ENCODE results near the gene GOLGA6A. TPM values are rescaled to one million over a fixed set of nuclear protein-coding genes. Genes with fewer than 3 reads are reported as not detected.
"Not testable (repeated sequence)": the region's sequence is repeated elsewhere in the genome, so short reads cannot be mapped to it uniquely, and the experiment has no call there.

Gene GOLGA6A
- polyA plus RNA-seq, 1 experiment = not detected

DNA sequence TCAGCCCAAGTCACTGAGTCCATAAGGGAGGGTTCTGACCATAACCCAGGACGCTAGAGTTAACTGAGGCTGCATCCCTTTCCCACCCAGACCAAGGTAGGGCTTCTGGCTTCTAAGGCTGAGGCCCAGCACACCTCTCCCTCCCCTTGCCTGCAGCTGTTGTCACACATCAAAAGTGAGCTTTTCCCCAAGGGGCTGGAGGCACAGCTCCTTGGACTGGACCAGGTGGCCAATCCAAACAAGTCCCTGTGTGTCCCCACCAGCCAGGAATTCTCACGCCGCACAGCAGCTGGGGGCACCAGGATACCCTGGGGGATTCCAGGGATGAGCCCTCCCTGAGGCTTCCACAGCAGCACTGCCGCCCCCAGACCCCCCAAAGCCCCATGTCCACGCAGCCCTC is 25.8 kb upstream of the GOLGA6A start:
- Histone ChIP-seq H3K36me3 (ENCODE audit: control insufficient read depth, insufficient read depth, low read length) (no peaks in the 10 kb centered on the region), H3K27me3 (ENCODE audit: control insufficient read depth, insufficient read depth, low read length) (0 out of 2 replicates have a peak, but pooled peaks cover 1% of the 10 kb centered on the region), H3K4me3 (ENCODE audit: low read depth, low read length) (no peak overlapping the region)
- TF ChIP-seq, protein P1, sequence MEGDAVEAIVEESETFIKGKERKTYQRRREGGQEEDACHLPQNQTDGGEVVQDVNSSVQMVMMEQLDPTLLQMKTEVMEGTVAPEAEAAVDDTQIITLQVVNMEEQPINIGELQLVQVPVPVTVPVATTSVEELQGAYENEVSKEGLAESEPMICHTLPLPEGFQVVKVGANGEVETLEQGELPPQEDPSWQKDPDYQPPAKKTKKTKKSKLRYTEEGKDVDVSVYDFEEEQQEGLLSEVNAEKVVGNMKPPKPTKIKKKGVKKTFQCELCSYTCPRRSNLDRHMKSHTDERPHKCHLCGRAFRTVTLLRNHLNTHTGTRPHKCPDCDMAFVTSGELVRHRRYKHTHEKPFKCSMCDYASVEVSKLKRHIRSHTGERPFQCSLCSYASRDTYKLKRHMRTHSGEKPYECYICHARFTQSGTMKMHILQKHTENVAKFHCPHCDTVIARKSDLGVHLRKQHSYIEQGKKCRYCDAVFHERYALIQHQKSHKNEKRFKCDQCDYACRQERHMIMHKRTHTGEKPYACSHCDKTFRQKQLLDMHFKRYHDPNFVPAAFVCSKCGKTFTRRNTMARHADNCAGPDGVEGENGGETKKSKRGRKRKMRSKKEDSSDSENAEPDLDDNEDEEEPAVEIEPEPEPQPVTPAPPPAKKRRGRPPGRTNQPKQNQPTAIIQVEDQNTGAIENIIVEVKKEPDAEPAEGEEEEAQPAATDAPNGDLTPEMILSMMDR (IDR thresholded peaks at IDR 0.05; ENCODE audit: insufficient read depth, low read depth, low read length) = no peak
- DNase-seq (ENCODE audit: low read depth) = no peak
- POLR2A ChIA-PET = no interaction called here
- CTCF ChIA-PET = interaction anchor here (1.1 kb wide), 1 partner anchor 17 kb away, joined by 3 read pairs; no protein-coding TSS in a partner anchor

DNA sequence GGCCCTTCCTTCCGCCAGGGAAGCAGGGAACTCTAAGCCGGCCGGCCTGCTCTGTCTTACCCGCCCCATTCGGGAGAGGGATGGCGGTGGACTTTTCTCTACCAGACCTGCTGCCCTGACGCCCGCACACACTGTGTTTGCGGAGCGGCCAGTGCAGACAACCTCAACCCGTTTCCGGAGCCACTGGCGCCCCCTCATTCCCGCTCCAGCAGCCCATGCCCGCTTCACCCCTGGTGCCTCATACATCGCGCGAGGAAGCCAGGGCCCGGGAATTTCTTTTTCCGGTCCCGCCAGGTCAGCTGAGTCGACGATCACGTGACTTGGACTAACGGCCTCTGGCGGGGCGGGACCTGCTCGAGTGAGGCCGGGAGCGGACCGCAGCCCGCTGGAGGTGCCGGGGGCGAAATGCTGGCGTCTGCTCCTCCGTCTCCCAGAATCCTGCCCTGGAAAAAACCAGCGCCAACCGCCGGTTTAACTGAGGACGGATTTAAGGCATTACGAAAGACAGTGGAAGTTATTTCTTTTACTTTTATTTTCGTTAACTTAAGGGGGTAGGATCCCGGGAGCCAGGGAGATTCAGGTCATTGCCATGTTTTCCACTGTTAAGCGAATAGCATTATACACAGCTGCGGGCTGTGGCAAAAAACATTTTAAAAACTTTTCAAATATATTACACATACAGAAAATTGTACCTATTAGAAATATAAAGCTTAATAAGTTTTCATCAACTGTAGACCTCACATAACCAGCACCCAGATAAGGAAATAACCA is 17.8 kb upstream of the GOLGA6A start:
- CTCF ChIA-PET; H3K36me3 ChIP-seq (ENCODE audit: control insufficient read depth, insufficient read depth, low read length); POLR2A ChIA-PET; DNase-seq (ENCODE audit: low read depth); H3K27me3 ChIP-seq (ENCODE audit: control insufficient read depth, insufficient read depth, low read length): not testable (repeated sequence)
- peak overlapping the region; percentile 33 for H3K4me3 ChIP-seq (ENCODE audit: low read depth, low read length)

DNA sequence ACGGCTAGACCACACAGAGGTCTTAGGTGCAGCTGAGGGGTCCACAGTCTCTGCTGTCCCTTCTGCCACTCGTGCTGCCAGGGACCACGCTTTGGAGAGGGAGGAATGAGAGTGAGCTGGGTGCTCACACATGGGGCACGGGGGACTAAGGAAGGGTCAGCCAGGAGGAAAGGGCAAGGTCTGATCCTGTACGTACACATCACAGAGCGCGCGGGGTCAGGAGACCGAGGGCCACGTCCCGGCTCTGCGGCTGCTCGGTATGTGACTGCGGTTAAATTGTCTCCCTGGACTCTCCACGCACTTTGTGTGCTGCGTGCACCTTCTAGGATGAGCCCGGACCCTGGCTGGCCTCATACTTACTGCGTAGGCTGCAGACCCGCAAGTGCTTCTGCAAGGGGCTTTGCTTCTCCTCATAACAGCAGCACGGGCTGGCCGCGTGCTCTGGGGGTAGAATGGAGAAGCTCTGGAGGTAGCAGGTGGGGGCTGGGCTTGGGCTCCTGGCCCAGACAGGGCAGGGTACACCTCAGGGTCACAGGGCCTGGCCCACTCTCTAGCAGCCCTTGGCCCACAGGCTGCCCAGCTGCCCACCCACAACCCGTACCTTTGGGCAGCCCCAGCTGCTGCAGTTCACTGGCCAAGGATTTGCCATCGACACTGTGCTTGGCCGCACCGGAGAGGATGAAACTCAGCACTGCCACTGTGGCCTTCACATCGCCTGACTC is 14.6 kb upstream of the GOLGA6A start:
- DNase-seq (ENCODE audit: low read depth); H3K4me3 ChIP-seq (ENCODE audit: low read depth, low read length); POLR2A ChIA-PET; CTCF ChIA-PET; H3K36me3 ChIP-seq (ENCODE audit: control insufficient read depth, insufficient read depth, low read length); H3K27me3 ChIP-seq (ENCODE audit: control insufficient read depth, insufficient read depth, low read length): not testable (repeated sequence)

DNA sequence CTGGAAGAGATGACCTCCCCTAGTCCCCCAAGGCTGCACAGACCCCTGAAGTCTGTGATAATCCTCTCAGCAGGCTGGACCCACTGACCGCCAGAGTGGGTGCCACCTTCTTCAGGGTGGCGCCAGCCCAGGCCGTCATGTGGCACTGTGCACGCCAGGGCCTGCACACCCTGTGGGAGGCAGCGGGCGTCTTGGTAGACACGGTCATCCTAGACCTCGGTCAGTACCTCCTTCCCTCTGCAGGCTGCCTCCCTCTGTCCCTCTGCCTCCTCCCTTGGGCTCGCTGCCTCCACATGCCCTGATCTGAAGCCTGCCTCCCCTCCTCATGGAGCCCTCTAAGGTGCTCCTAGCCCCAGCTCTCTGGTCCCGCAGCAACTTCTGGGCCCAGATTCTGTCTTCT is 13.3 kb upstream of the GOLGA6A start:
- not testable (repeated sequence) for H3K4me3 ChIP-seq (ENCODE audit: low read depth, low read length)

DNA sequence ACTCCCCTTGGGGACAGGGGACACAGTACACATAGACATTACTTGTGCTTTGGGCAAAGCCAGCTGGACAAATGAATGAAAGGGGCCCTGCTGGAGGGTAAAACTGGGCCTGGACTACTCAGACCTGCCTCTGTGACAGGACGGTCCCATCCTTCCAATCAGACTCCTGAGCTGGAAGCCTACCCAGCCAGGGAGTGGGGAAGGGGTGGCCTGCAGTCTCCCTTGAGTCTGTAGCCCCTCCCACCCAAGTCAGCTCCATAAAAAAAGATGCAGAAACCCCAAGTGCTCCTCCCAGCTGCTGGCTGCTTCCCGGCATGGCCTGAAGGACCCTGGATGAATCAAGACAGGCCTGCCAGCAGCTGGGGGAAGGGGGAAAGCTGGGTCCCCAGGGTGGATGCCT is 12.2 kb upstream of the GOLGA6A start:
- POLR2A ChIA-PET; DNase-seq (ENCODE audit: low read depth); H3K36me3 ChIP-seq (ENCODE audit: control insufficient read depth, insufficient read depth, low read length); H3K27me3 ChIP-seq (ENCODE audit: control insufficient read depth, insufficient read depth, low read length); H3K4me3 ChIP-seq (ENCODE audit: low read depth, low read length); CTCF ChIA-PET: not testable (repeated sequence)

More for the DNA sequence above, 13.3 kb upstream of the GOLGA6A start:
- DNase-seq (ENCODE audit: low read depth); POLR2A ChIA-PET; H3K27me3 ChIP-seq (ENCODE audit: control insufficient read depth, insufficient read depth, low read length); CTCF ChIA-PET; H3K36me3 ChIP-seq (ENCODE audit: control insufficient read depth, insufficient read depth, low read length): not testable (repeated sequence)

DNA sequence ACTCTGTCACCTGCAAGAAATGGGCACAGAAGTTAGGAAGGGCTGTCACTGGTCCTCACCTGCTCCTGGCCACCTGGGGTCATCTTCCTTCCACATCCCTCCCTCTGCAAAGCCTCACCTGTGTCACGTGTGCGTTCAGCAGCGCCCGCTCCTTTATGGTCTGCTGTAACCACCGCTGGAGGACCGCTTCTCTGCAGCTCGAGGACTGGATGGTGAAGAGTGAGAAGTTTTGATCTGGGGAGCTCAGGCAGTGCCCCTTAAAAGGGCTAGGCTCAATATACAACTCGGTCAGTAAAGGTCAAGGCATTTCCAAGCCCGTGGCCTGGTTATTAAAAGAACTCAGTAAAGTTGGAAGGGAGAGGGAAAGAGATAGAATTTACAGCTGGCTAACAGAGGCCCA is 6.6 kb downstream of the GOLGA6A start:
- H3K4me3 ChIP-seq (ENCODE audit: low read depth, low read length); H3K27me3 ChIP-seq (ENCODE audit: control insufficient read depth, insufficient read depth, low read length); H3K36me3 ChIP-seq (ENCODE audit: control insufficient read depth, insufficient read depth, low read length); POLR2A ChIA-PET; CTCF ChIA-PET; DNase-seq (ENCODE audit: low read depth): not testable (repeated sequence)

DNA sequence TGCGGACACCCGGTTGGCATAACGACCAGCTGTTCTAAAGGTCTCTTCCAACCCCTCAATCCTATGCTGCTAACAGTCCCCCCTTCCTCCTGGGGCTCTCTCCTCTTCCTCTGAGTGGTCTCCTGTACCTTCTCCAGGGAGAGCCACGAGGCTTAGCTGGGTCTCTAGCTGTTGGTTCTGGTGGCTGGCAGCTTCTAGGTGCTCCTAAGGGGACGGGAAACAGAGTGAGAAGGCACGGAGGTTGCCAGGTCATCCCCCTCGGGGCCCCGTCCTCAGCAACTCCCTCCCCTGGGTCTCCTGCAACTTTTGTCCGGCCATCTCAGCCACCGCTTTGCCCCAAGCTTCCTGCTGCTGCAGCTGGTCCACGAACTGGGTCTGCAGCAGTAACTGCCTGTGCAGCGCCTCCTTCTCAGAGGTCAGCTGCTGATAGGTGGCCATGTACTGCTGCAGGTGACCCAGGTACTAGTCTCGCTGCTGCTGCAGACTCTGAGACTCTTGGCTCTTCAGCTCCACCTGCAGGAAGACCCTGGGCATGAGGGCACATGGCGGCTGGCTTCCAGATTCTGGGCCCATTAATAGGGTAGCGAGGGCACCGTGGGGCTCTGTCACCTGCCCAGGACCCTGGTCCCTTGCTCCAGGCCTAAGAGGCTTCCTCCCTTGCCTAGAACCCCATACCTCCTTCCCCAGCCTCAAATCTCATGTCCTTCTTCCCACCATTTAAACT is 9.6 kb downstream of the GOLGA6A start:
- H3K36me3 ChIP-seq (ENCODE audit: control insufficient read depth, insufficient read depth, low read length); POLR2A ChIA-PET; DNase-seq (ENCODE audit: low read depth); H3K27me3 ChIP-seq (ENCODE audit: control insufficient read depth, insufficient read depth, low read length); H3K4me3 ChIP-seq (ENCODE audit: low read depth, low read length); CTCF ChIA-PET: not testable (repeated sequence)
- TF ChIP-seq, protein P1 (IDR thresholded peaks at IDR 0.05; ENCODE audit: insufficient read depth, low read depth, low read length) = peak; percentile 16; the same call in 1 of the 2 replicates

DNA sequence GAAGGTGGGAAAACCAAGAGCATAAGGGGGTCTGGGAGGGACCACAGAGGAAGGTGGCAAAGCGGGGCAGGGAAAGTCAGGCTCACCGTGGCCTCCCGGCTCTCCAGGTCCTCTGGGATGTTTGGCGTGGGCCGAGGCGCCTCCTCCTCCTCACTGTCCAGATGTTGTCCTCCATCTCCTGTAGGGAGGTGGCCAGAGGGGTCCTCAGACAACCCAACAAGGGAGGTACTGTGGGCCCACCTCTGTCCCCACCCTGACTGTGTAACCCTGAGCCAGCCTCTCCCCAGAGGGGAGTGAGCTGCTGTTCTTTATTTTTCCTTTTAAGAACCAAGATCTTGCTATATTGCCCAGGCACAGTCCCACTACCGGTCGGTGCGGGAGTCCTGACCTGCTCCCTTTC is 10.2 kb downstream of the GOLGA6A start:
- H3K4me3 ChIP-seq (ENCODE audit: low read depth, low read length); DNase-seq (ENCODE audit: low read depth); H3K36me3 ChIP-seq (ENCODE audit: control insufficient read depth, insufficient read depth, low read length); POLR2A ChIA-PET; CTCF ChIA-PET; H3K27me3 ChIP-seq (ENCODE audit: control insufficient read depth, insufficient read depth, low read length): not testable (repeated sequence)

DNA sequence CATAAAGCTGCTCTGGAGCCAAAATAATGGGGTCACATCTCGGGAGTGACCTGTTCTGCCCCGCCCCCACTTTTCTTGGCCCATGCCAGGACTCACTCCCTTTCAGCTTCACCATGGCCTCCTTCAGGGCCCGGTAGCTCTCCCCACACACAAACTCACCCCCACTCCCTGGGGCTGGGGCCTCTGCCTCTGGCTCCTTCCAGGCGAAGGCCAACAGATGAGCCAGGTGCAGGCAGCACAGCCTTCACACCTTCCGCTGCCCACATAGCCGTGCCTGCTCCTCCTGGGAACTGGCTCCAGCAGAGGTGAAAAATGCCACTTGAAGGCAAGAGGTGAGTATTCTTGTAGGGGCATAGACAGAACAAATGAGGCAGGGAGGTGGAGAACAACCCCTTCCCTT is 10.7 kb downstream of the GOLGA6A start:
- H3K4me3 ChIP-seq (ENCODE audit: low read depth, low read length); POLR2A ChIA-PET; CTCF ChIA-PET; H3K36me3 ChIP-seq (ENCODE audit: control insufficient read depth, insufficient read depth, low read length); DNase-seq (ENCODE audit: low read depth); H3K27me3 ChIP-seq (ENCODE audit: control insufficient read depth, insufficient read depth, low read length): not testable (repeated sequence)

All from BJ (cell line).